Stimulated activated CD4-positive, alpha-beta T cell treated with anti-CD3 and anti-CD28 coated beads, Interleukin-15, amount 100 ng/mL, for 1 hour (primary cell): ENCODE data around the gene ANXA6.

Source experiments
- DNase-seq, 2 donors: peaks; one replicate each; pipeline ENCODE4 v3.0.0-alpha.2; 2020; ENCODE audit warnings: low read depth in 1 of 2, low spot score in 1 of 2

The ANXA6 gene

GRCh38 chr5:151106043-151106442 is 51.5 kb downstream of the ANXA6 start:
- no peak for DNase-seq

- DNase-seq = no peak
Measured at GRCh38 chr5:151105561-151105960, 52.0 kb downstream of the ANXA6 start.

GRCh38 chr5:151104795-151105194 is 52.8 kb downstream of the ANXA6 start:
- DNase-seq = no peak

- DNase-seq = no peak
Measured at GRCh38 chr5:151101746-151102145, 55.8 kb downstream of the ANXA6 start.

- DNase-seq = no peak
Measured at GRCh38 chr5:151101151-151101550, 56.4 kb downstream of the ANXA6 start.

GRCh38 chr5:151100681-151101080 is 56.9 kb downstream of the ANXA6 start:
- no peak for DNase-seq

- no peak for DNase-seq
Measured at GRCh38 chr5:151098768-151099121, 58.8 kb downstream of the ANXA6 start.

GRCh38 chr5:151097820-151098767 is 59.5 kb downstream of the ANXA6 start:
- DNase-seq = no peak

GRCh38 chr5:151097061-151097460 is 60.5 kb downstream of the ANXA6 start:
- no peak for DNase-seq

- no peak for DNase-seq
Measured at GRCh38 chr5:151096001-151096373, 61.6 kb downstream of the ANXA6 start.

- no peak for DNase-seq
Measured at GRCh38 chr5:151095341-151096000, 62.1 kb downstream of the ANXA6 start.

GRCh38 chr5:151094852-151095245 is 62.7 kb downstream of the ANXA6 start:
- no peak for DNase-seq

GRCh38 chr5:151094030-151094851 is 63.3 kb downstream of the ANXA6 start:
- peak in 1 of 2 donors; percentile 29 for DNase-seq

GRCh38 chr5:151093476-151093889 is 64.1 kb downstream of the ANXA6 start:
- DNase-seq = no peak

- no peak for DNase-seq
Measured at GRCh38 chr5:151092762-151093161, 64.8 kb downstream of the ANXA6 start.

- DNase-seq = no peak
Measured at GRCh38 chr5:151089726-151090125, 67.9 kb downstream of the ANXA6 start.

- no peak for DNase-seq
Measured at GRCh38 chr5:151088986-151089385, 68.6 kb downstream of the ANXA6 start.

GRCh38 chr5:151087486-151087885 is 70.1 kb downstream of the ANXA6 start:
- no peak for DNase-seq

- DNase-seq = peak; percentile 37 to 52
Measured at GRCh38 chr5:151086905-151087360, 70.6 kb downstream of the ANXA6 start.

GRCh38 chr5:151086192-151086869 is 71.2 kb downstream of the ANXA6 start:
- DNase-seq = no peak

- DNase-seq = peak in 1 of 2 donors; percentile 21
Measured at GRCh38 chr5:151085517-151086041, 72.0 kb downstream of the ANXA6 start.
